Type B pancreatic cell (in vitro differentiated cells): ENCODE data around the gene LPIN1. TPM values are rescaled to one million over a fixed set of nuclear protein-coding genes. Genes with fewer than 3 reads are reported as not detected.
"Not testable (repeated sequence)": the region's sequence is repeated elsewhere in the genome, so short reads cannot be mapped to it uniquely, and the experiment has no call there.

ENCODE experiments used
- DNase-seq: peaks from one replicate; pipeline ENCODE4 v3.0.0; 2021; ENCODE audit warnings: mixed read lengths; ENCODE audit not compliant: unreplicated experiment; ENCODE audit errors: extremely low spot score
- H3K27ac Mint-ChIP-seq: 2 replicates; pipeline ENCODE4 v1.8.0; 2021; ENCODE audit warnings: mild to moderate bottlenecking, mixed read lengths
- H3K27me3 Mint-ChIP-seq: 2 replicates; pipeline ENCODE4 v1.8.0; 2021; ENCODE audit warnings: mixed read lengths
- H3K36me3 Mint-ChIP-seq: 2 replicates; pipeline ENCODE4 v1.8.0; 2021; ENCODE audit warnings: mixed read lengths
- H3K4me1 Mint-ChIP-seq: one replicate; pipeline ENCODE4 v1.8.0; 2021; ENCODE audit warnings: mixed read lengths; ENCODE audit not compliant: unreplicated experiment
- H3K4me3 Mint-ChIP-seq: 2 replicates; pipeline ENCODE4 v1.8.0; 2021; ENCODE audit warnings: mild to moderate bottlenecking, mixed read lengths
- H3K9me3 Mint-ChIP-seq: 2 replicates; pipeline ENCODE4 v1.8.0; 2021; ENCODE audit warnings: mixed read lengths
- total RNA-seq: library from RNA; stranded (reverse); gene quantifications from 2 replicates; pipeline ENCODE4 v1.2.1, GENCODE V29; 2021; ENCODE audit warnings: low replicate concordance
- TF ChIP-seq, protein P1 (sequence below): fragments of 200-600 bp; sonication (generic); conservative IDR thresholded peaks from 2 replicates; pipeline ENCODE4 v1.5.0; 2021; ENCODE audit warnings: antibody characterized with exemption, mild to moderate bottlenecking

LPIN1 gene
- total RNA-seq, 1 donor from 2014 or later: 26.8 TPM

DNA sequence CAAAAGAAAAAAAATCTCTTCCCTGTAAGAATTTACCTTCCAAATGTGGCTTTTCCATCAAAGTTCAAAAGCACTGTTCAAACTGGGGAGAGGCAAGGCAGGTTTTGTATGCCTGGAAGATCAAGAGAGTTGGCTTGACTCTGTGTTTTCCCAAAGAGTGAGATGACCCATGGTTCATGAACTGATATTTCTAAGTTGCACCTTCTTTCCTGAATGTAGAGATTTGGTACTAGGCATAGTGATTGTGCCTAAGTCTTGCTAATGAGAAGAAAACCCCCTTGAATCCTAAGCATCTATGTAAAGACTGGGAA lies 23.4 kb upstream of the LPIN1 start:
- no peaks in the 10 kb centered on the region for H3K9me3 Mint-ChIP-seq
- H3K4me1 Mint-ChIP-seq: peaks cover 15% of the 10 kb centered on the region
- TF ChIP-seq, protein P1, sequence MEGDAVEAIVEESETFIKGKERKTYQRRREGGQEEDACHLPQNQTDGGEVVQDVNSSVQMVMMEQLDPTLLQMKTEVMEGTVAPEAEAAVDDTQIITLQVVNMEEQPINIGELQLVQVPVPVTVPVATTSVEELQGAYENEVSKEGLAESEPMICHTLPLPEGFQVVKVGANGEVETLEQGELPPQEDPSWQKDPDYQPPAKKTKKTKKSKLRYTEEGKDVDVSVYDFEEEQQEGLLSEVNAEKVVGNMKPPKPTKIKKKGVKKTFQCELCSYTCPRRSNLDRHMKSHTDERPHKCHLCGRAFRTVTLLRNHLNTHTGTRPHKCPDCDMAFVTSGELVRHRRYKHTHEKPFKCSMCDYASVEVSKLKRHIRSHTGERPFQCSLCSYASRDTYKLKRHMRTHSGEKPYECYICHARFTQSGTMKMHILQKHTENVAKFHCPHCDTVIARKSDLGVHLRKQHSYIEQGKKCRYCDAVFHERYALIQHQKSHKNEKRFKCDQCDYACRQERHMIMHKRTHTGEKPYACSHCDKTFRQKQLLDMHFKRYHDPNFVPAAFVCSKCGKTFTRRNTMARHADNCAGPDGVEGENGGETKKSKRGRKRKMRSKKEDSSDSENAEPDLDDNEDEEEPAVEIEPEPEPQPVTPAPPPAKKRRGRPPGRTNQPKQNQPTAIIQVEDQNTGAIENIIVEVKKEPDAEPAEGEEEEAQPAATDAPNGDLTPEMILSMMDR: no peak
- no peak overlapping the region for H3K4me3 Mint-ChIP-seq
- H3K36me3 Mint-ChIP-seq: no peaks in the 10 kb centered on the region
- no peak overlapping the region for H3K27ac Mint-ChIP-seq
- no peak for DNase-seq
- peaks cover 41% of the 10 kb centered on the region for H3K27me3 Mint-ChIP-seq

DNA sequence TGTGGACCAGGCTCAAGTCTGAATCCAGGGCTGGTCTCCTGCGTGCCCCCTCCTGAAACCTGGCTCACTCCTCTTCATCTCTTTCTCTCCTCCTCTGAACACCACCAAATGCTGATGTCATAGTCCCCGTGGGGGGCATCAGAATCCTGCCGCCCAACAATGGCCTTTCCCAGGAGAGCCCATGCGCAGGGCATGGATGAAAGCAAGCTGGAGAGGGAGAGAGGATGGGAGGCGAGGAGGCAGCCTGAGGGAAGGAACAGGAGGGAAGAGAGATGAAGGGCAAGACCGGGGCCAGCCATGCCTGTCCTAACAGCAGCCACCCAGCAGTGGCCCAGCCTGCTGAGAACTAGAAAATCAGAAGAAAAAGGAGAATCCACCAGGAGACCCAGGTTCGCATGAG lies 22.3 kb upstream of the LPIN1 start:
- H3K9me3 Mint-ChIP-seq: no peaks in the 10 kb centered on the region
- no peak overlapping the region for H3K4me3 Mint-ChIP-seq
- H3K4me1 Mint-ChIP-seq: peaks cover 13% of the 10 kb centered on the region
- no peaks in the 10 kb centered on the region for H3K36me3 Mint-ChIP-seq
- TF ChIP-seq, protein P1: no peak
- no peak overlapping the region for H3K27ac Mint-ChIP-seq
- DNase-seq: no peak
- peaks cover 33% of the 10 kb centered on the region for H3K27me3 Mint-ChIP-seq

DNA sequence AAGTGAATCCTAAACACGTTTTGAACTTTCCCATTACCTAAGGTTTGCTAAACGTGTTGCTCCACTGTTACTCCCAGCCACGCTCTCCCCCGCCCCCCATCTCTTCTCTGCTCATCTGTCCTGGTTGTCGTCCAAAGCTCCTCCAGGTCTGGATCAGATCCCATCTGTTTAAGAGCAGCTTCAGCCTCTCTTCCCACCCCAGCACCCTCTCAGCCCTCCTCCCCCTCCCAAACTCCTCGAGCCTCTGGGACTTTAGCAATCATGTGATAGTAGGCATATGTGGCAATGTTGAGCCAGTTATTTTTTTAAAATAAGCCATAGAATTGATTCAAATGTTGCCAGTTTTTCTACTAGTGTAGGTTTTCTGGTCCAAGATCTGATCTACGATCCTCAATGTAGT lies 20.0 kb upstream of the LPIN1 start:
- DNase-seq: no peak
- Mint-ChIP-seq H3K4me1 (peaks cover 10% of the 10 kb centered on the region), H3K9me3 (no peaks in the 10 kb centered on the region), H3K27me3 (peaks cover 23% of the 10 kb centered on the region), H3K27ac (no peak overlapping the region), H3K4me3 (no peak overlapping the region), H3K36me3 (no peaks in the 10 kb centered on the region)
- TF ChIP-seq, protein P1: no peak

DNA sequence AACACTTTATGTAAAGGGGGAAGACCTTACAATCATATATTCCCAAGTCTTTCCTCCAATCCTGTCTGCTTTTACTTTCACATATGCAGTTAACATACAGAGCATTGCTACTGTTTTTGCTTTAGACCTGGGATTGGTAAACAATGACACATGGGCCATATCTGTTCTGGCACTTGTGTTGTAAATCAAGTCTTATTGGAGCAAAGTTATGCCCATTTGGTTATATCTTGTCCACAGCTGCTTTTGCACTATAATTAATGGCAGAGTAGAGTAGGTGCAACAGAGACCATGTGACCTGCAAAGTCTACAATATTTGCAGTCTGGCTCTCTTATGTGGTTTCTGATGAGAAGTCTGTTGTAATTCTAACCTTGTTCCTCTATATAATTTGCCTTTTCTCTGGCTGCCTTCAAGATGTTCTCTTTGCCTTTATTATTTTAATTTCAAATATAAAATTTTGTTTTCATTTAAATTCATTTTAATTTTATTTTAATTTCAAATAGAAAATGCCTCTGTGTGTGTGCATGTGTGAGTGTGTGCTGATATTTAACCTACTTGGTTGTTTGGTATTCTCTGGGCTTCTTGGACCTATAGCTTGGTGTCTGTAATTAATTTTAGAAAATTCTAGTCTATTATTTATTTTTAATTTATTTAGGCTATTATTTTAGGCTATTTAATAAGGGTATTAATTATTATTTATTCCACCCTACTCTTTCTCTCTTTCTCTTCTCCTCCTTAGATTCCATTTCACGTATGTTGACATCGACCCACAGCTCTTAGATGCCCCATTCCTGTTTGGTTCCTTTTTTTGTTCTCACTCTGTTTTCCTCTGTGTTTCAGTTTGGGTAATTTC lies 16.8 kb upstream of the LPIN1 start:
- Mint-ChIP-seq H3K27ac (no peak overlapping the region), H3K36me3 (no peaks in the 10 kb centered on the region), H3K27me3 (peaks cover 15% of the 10 kb centered on the region), H3K4me3 (no peak overlapping the region), H3K9me3 (no peaks in the 10 kb centered on the region), H3K4me1 (no peaks in the 10 kb centered on the region)
- TF ChIP-seq, protein P1: no peak
- DNase-seq: no peak

DNA sequence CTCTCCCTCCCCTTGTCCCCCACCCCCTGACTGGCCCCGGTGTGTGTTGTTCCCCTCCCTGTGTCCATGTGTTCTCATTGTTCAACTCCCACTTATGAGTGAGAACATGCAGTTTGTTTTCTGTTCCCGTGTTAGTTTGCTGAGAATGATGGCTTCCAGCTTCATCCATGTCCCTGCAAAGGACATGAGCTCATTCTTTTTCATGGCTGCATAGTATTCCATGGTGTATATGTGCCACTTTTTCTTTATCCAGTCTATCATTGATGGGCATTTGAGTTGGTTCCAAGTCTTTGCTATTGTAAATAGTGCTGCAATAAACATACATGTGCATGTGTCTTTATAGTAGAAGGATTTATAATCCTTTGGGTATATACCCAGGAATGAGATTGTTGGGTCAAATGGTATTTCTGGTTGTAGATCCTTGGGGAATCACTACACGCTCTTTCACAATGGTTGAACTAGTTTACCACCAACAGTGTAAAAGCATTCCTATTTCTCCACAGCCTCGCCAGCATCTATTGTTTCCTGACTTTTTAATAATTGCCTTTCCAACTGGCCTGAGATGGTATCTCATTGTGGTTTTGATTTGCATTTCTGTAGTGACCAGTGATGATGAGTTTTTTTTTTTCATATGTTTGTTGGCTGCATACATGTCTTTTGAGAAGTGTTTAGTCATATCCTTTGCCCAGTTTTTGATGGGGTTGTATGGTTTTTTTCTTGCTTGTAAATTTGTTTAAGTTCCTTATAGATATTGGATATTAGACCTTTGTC lies 15.0 kb upstream of the LPIN1 start:
- DNase-seq, H3K4me3 Mint-ChIP-seq, H3K9me3 Mint-ChIP-seq, H3K36me3 Mint-ChIP-seq, H3K4me1 Mint-ChIP-seq: not testable (repeated sequence)
- Mint-ChIP-seq H3K27ac (peak overlapping the region; percentile 52), H3K27me3 (peaks cover 12% of the 10 kb centered on the region)

DNA sequence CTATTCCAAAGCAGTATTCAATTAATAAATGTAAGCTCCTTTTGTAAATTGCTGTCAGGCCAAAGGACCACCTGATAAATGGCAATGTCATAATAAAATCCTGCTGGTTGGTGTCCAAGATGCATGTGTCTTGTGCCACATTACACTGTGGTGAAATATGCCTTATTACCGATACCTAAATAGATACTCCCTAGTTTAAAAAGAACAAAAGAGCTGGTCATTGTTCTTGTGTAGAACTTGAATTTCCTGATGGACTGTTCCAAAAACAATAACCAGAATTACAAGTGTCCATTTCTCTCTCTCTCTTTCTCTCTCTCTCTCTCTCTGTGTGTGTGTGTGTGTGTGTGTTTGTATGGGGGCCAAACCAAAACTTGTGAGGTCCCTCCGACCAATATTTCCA lies 13.8 kb upstream of the LPIN1 start:
- H3K36me3 Mint-ChIP-seq: no peaks in the 10 kb centered on the region
- no peaks in the 10 kb centered on the region for H3K9me3 Mint-ChIP-seq
- H3K4me3 Mint-ChIP-seq: peak overlapping the region; percentile 15
- peaks cover 5% of the 10 kb centered on the region for H3K27me3 Mint-ChIP-seq
- H3K27ac Mint-ChIP-seq: peak overlapping the region; percentile 51
- TF ChIP-seq, protein P1: no peak
- DNase-seq: no peak
- no peaks in the 10 kb centered on the region for H3K4me1 Mint-ChIP-seq

DNA sequence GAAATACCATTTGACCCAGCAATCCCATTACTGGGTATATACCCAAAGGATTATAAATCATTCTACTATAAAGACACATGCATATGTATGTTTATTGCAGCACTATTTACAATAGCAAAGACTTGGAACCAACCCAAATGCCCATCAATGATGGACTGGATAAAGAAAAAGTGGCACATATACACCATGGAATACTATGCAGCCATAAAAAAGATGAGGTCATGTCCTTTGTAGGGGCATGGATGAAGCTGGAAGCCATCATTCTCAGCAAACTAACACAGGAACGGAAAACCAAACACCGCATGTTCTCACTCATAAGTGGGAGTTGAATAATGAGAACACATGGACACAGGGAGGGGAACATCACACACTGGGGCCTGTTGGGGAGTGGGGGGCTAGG lies 8.6 kb upstream of the LPIN1 start:
- peaks cover 11% of the 10 kb centered on the region for H3K4me1 Mint-ChIP-seq

More for the DNA sequence above, 8.6 kb upstream of the LPIN1 start:
- not testable (repeated sequence) for H3K27ac Mint-ChIP-seq, H3K27me3 Mint-ChIP-seq, H3K4me3 Mint-ChIP-seq, DNase-seq, H3K36me3 Mint-ChIP-seq, H3K9me3 Mint-ChIP-seq
